Neuron (in vitro differentiated cells): ENCODE results near the gene CLDN1.

ENCODE experiments used
- H2AFZ ChIP-seq: one replicate; pipeline ENCODE4 v1.6.1; 2013; ENCODE audit warnings: low read depth, mild to moderate bottlenecking, inconsistent platforms, low read length, moderate library complexity
- H3K27me3 ChIP-seq: one replicate; pipeline ENCODE4 v1.6.1; 2013; ENCODE audit warnings: low read length; ENCODE audit not compliant: insufficient read depth
- H3K36me3 ChIP-seq: one replicate; pipeline ENCODE4 v1.6.1; 2013; ENCODE audit warnings: low read length; ENCODE audit not compliant: insufficient read depth
- H3K4me1 ChIP-seq: one replicate; pipeline ENCODE4 v1.6.1; 2013; ENCODE audit warnings: low read length; ENCODE audit not compliant: insufficient read depth
- H3K4me3 ChIP-seq: 2 replicates; pipeline ENCODE4 v1.5.1; 2013; ENCODE audit warnings: mild to moderate bottlenecking, low read length, moderate library complexity
- H3K9me3 ChIP-seq: one replicate; pipeline ENCODE4 v1.6.1; 2013; ENCODE audit warnings: low read length

The CLDN1 gene

DNA sequence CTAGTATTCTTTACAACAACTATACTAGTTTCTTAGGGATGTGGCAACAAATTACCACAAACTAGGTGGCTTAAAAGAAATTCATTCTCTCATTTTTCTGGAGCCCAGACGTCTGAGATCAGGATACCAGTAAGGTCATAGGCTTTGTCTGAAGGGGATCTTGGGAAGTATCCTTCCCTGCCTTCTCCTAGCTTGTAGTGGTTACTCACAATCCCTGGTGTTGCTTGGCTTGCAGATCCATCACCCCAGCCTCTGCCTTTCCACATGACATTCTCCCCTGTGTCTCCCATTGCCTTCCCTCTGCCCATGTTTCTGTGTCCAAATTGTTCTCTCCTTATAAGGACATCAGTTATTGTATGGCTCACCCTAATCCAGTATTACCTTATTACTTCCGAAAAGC is 24.3 kb upstream of the CLDN1 start:
- Histone ChIP-seq H3K9me3 (no peaks in the 10 kb centered on the region), H3K36me3 (no peaks in the 10 kb centered on the region), H3K27me3 (no peaks in the 10 kb centered on the region), H3K4me3 (no peak overlapping the region), H2AFZ (no peak overlapping the region), H3K4me1 (no peaks in the 10 kb centered on the region)

DNA sequence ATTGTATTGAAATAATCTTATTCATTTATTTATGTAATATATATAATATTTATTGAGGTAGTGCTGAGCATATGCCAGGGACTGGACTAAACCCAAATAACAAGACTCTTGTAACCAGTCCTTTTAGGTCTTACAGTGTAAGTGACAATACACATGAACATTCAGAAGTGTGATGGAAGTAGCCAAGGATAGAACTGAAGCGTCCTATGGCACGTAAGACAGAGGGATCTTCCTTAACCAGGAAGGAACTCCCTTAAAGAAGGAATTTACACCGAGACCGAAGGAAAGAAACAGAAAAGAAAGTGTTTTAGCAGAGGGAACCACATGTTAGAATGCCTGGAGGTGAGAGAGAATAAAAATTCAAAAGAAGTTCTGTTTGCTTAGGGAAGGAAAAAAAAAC is 23.6 kb upstream of the CLDN1 start:
- H3K27me3 ChIP-seq: no peaks in the 10 kb centered on the region
- H2AFZ ChIP-seq: no peak overlapping the region
- H3K36me3 ChIP-seq: no peaks in the 10 kb centered on the region
- no peak overlapping the region for H3K4me3 ChIP-seq
- H3K4me1 ChIP-seq: no peaks in the 10 kb centered on the region
- no peaks in the 10 kb centered on the region for H3K9me3 ChIP-seq

DNA sequence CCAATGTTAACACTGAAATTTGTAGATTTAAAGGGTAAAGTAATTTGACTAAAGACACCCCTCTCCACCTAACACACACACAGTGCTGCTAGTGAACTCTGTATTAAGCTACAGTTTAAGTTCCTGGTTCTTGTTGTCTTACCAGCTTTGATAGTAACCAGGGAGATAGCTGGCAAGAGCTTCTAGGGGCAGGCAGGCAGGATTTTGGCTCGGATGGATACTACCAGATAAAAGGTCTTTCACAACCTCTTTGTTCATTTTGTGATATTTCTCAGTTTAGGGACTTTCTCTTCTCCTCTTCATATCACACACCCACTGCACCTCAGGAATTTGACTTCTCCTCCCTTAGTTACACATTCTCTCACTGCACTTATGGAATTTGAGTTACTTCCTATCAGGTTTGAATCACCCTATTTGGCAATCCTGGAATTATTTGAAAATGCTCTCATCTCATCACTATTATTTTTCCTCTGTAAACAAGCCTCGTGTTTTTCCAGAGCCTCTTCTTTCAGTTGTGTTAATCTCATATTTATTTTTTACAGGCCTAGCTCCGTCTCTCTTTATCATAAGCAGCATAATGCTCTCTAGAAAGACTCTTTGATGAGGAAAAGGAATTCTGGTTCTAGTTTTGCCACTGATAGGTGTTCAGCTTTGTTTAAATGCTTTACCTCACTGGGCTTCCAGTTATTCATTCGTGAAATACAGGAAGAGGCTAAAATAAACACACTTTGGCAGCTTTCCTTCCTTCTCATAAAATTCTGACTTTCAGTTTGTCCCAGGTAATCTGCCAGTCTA is 23.0 kb upstream of the CLDN1 start:
- no peak overlapping the region for H3K4me3 ChIP-seq
- no peaks in the 10 kb centered on the region for H3K9me3 ChIP-seq
- no peaks in the 10 kb centered on the region for H3K36me3 ChIP-seq

DNA sequence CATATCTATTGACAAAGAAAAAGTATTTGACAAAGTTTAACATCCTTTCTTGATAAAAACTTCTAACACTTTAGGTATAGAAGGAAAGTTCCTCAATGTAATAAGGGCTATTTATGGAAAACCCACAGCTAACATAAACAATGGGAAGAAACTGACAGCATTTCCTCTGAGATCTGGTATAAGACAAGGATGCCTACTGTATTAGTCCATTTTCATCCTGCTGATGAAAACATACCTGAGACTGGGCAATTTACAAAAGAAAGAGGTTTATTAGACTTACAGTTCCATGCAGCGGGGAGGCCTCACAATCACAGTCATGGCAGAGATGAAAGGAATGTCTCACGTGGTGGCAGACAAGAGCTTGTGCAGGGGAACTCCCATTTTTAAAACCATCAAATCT is 17.8 kb upstream of the CLDN1 start:
- Histone ChIP-seq H2AFZ (no peak overlapping the region), H3K27me3 (no peaks in the 10 kb centered on the region), H3K9me3 (no peaks in the 10 kb centered on the region), H3K36me3 (no peaks in the 10 kb centered on the region), H3K4me1 (no peaks in the 10 kb centered on the region), H3K4me3 (no peak overlapping the region)

More for the DNA sequence above, 23.0 kb upstream of the CLDN1 start:
- Histone ChIP-seq H3K4me1 (no peaks in the 10 kb centered on the region), H2AFZ (no peak overlapping the region), H3K27me3 (no peaks in the 10 kb centered on the region)

DNA sequence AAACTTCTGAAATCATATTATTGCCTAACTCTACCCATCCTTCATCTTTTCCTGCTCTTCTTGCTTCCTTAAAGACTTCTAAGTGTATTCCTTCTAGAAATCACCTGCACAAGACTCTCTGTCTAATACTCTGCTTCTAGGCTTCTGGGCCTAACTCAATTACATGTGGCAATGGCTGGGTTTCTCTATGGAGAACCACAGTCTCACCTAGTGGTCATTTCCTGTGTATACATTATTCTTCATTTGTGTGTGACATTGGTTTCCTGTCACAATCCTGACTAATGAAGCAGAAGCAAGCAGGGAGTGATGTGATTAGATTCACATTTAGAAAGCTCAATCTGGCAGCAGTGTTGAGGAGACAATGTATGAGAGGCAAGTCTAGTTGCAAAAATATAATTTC is 16.9 kb upstream of the CLDN1 start:
- Histone ChIP-seq H3K9me3 (no peaks in the 10 kb centered on the region), H3K4me1 (no peaks in the 10 kb centered on the region), H3K36me3 (no peaks in the 10 kb centered on the region), H2AFZ (no peak overlapping the region), H3K27me3 (no peaks in the 10 kb centered on the region), H3K4me3 (no peak overlapping the region)

DNA sequence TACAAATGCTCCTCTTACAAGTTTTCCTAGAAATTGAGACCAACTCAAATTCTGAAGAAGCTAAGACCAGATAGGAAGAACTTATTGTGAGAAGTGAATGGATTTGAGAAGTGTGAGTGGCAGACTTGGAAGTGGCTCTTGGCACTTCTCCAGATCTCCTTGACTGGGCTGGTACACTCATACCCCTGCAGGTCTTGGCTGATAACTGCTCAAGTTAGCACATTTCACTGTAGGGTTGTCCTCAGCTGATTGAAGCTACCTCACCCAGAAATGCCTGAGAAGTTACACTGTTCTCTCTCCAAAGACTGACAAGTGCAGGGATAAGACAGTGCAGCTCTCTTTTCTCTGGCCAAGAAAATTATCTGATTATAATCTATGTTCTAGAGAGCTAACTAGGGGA is 16.5 kb upstream of the CLDN1 start:
- Histone ChIP-seq H3K9me3 (no peaks in the 10 kb centered on the region), H2AFZ (no peak overlapping the region), H3K36me3 (no peaks in the 10 kb centered on the region), H3K4me3 (no peak overlapping the region), H3K4me1 (no peaks in the 10 kb centered on the region), H3K27me3 (no peaks in the 10 kb centered on the region)

- H3K4me1 ChIP-seq: no peaks in the 10 kb centered on the region
- H3K4me3 ChIP-seq: no peak overlapping the region
- no peaks in the 10 kb centered on the region for H3K9me3 ChIP-seq
- H3K27me3 ChIP-seq: no peaks in the 10 kb centered on the region
- H2AFZ ChIP-seq: no peak overlapping the region
- H3K36me3 ChIP-seq: no peaks in the 10 kb centered on the region
Observed at GRCh38 chr3:190337301-190337700, 15.1 kb upstream of the CLDN1 start.

- Histone ChIP-seq H3K9me3 (no peaks in the 10 kb centered on the region), H3K4me3 (no peak overlapping the region), H2AFZ (no peak overlapping the region), H3K36me3 (no peaks in the 10 kb centered on the region), H3K27me3 (no peaks in the 10 kb centered on the region), H3K4me1 (no peaks in the 10 kb centered on the region)
Observed at GRCh38 chr3:190336516-190337189, 14.4 kb upstream of the CLDN1 start.

DNA sequence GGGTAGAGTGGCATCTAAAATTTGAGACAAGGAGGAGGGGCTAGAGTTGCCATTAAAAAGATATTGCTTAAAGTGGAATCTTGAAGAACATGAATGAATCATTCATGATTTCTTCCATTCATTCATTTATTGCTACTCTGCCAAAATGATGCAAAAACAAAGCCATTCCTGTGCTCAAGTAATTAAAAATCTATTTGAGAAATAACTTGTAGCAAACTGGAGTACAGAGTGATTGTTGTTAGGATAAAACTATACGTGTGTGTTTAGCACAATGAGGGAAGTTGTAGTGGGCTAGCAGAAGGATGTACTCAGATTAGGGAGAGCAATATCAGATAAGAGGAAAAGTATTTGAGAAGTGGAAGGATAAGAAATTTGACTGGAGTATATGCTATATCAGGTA is 11.7 kb upstream of the CLDN1 start:
- Histone ChIP-seq H3K4me3 (no peak overlapping the region), H3K9me3 (no peaks in the 10 kb centered on the region), H2AFZ (no peak overlapping the region), H3K4me1 (no peaks in the 10 kb centered on the region), H3K36me3 (no peaks in the 10 kb centered on the region), H3K27me3 (no peaks in the 10 kb centered on the region)

DNA sequence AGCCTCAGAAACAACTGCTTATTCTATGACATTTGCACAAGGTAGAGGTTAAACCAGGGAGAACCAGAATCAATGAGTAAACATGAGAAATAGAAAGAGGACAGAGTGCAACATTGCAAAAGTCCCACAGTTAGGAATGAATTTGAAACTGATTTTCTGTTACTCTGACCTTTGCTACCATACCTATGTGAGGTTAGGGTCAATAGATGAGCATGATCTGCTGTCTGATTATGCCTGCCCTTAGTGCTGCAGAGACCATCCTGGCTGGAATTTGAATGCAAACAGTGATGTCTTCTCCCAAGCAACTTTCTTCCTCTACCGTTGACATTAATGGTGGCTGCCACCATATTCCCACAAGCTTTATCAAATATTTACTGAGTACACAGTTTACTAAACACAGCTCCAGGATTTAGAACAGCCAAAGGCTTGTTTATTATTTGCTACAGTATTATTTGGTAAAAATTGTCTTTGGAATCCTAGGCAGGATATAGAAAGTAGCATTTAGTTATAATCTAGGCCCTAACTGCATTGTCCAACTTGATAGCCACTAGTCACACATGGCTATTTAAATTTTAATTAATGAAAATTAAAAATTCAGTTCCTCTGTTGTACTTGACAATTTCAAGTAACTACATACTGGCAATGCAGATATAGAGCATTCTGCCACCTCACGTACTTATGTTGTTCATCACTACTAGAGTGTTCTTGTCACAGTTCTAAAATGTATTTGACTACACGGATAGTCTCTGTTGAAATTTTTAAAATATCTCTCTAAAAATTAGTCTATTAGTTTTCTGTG is 8.9 kb upstream of the CLDN1 start:
- Histone ChIP-seq H3K4me1 (no peaks in the 10 kb centered on the region), H3K36me3 (no peaks in the 10 kb centered on the region), H3K4me3 (no peak overlapping the region), H3K27me3 (no peaks in the 10 kb centered on the region), H2AFZ (no peak overlapping the region), H3K9me3 (no peaks in the 10 kb centered on the region)

- Histone ChIP-seq H3K27me3 (peaks cover 16% of the 10 kb centered on the region), H3K4me3 (no peak overlapping the region)
Observed at GRCh38 chr3:190326930-190327329, 4.7 kb upstream of the CLDN1 start.

GRCh38 chr3:190326361-190326760 is 4.1 kb upstream of the CLDN1 start:
- Histone ChIP-seq H3K4me1 (peaks cover 6% of the 10 kb centered on the region), H3K27me3 (peaks cover 22% of the 10 kb centered on the region), H3K4me3 (no peak overlapping the region), H3K9me3 (no peaks in the 10 kb centered on the region), H3K36me3 (no peaks in the 10 kb centered on the region), H2AFZ (no peak overlapping the region)

More at GRCh38 chr3:190326930-190327329, 4.7 kb upstream of the CLDN1 start:
- H2AFZ ChIP-seq: no peak overlapping the region
- H3K9me3 ChIP-seq: no peaks in the 10 kb centered on the region
- H3K36me3 ChIP-seq: no peaks in the 10 kb centered on the region
- peaks cover under 1% of the 10 kb centered on the region for H3K4me1 ChIP-seq

- H3K36me3 ChIP-seq: no peaks in the 10 kb centered on the region
- H2AFZ ChIP-seq: no peak overlapping the region
- peaks cover 6% of the 10 kb centered on the region for H3K4me1 ChIP-seq
- peaks cover 26% of the 10 kb centered on the region for H3K27me3 ChIP-seq
- H3K4me3 ChIP-seq: no peak overlapping the region
- H3K9me3 ChIP-seq: no peaks in the 10 kb centered on the region
Observed at GRCh38 chr3:190325923-190326322, 3.7 kb upstream of the CLDN1 start.
